ENCODE measurements around the gene GPATCH11.

Gene GPATCH11

GRCh38 chr2:37109523-37109922 is 25.2 kb downstream of the GPATCH11 start:
- DNase-seq (ENCODE audit: low spot score): no peak

GRCh38 chr2:37110306-37111212 is 26.2 kb downstream of the GPATCH11 start:
- no peak for DNase-seq (ENCODE audit: low spot score)

GRCh38 chr2:37111958-37112357 is 27.6 kb downstream of the GPATCH11 start:
- DNase-seq (ENCODE audit: low spot score): no peak

DNA sequence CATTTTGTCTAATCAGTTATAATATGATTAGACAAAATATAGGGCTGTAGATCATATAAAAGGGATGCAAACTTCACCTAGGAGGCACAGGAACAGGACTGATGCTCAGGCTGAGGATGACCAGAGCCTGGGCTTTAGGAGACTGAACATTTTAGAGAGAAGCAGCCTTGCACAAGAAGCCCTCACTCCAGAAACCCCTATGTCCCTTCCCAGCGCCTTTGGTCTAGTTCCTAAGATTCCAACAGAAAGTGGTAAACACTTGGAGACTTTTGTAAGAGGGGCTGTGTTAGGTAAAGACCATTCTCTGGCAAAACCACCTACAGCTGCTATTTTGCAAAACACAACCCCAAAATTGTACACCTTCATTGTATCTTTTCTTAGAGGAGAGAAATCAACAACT is 33.2 kb downstream of the GPATCH11 start:
- no peak for DNase-seq (ENCODE audit: low spot score)

DNA sequence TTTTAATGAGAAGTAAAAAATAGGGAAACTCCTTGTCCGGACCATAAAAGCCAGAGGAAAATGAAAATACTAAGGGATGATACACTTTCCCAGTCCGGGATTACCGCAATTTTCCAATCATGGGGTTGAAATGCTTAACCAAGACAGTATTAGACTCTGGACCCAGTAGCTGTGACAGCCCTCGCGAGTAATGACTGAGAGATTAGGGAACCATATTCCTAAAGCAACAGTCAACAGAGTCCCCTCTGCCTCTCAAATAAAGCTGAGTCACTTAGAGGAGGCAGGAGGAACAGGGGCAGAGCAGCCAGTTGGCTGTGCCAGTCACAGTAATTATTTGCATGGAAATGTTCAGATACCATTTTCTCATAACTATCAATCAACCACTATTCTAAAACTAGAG is 34.8 kb downstream of the GPATCH11 start:
- DNase-seq (ENCODE audit: low spot score): no peak

GRCh38 chr2:37125416-37125815 is 41.1 kb downstream of the GPATCH11 start:
- DNase-seq (ENCODE audit: low spot score): no peak

DNA sequence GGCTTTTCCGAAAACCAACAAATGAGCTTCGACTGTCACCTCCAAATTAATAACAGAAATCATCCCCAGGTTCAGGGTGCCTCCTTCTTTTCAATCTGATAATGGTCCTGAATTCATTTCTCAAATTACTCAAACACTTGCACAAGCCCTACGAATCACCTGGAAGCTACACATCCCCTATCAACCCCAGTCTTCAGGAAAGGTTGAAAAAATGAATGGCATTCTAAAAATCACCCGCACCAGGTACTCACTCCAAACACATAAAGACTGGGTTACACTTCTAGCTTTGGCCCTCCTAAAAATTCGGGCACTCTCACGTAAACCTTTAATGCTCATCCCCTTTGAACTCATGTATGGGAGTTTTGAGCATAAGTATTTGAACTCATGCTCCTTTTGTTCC is 48.6 kb downstream of the GPATCH11 start:
- no peak for DNase-seq (ENCODE audit: low spot score)

GRCh38 chr2:37142546-37142945 is 58.2 kb downstream of the GPATCH11 start:
- DNase-seq (ENCODE audit: low spot score): no peak

GRCh38 chr2:37143974-37144373 is 59.7 kb downstream of the GPATCH11 start:
- DNase-seq (ENCODE audit: low spot score): no peak

DNA sequence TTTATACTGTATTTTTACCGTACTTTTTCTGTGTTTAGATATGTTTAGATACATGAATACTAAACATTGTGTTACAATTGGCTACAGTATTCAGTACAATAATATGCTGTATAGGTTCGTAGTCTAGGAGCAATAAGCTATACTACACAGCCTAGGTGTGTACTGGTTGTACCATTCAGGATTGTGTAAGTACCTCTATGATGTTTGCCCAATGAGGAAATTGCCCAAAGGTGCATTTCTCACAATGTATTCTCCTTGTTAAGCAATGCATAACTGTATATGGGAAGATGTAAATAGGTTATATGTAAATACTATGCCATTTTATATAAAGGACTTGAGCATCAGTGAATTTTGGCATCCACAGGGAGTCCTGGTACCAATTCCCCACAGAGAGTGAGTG is 61.7 kb downstream of the GPATCH11 start:
- DNase-seq (ENCODE audit: low spot score): no peak

DNA sequence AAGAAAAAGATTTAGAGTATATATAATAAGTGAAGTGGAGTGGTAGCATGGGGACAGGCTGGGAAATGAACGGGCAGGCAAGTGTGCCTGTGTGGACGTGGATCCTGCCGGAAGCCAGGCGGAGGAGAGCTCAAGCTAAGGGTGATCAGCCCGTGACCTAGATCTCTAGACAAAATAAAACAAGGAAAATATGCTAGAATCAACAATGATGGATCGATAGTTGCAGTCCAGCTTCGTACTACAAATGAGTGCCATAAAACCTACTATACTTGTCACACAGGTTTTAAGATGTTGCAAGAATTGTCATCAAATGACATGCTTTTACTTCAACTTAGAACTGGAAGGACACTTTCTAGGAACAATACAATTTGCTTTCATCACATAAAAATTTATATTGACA is 64.0 kb downstream of the GPATCH11 start:
- DNase-seq (ENCODE audit: low spot score): no peak

All from kidney tubule cell (primary cell).